WTC11 (cell line): ENCODE data around the gene UBAP2.

Source experiments
- CREM ChIP-seq: sonication (generic); formaldehyde crosslinking; IDR thresholded peaks from 2 replicates; pipeline ENCODE4 v1.8.1; 2022; ENCODE audit warnings: mild to moderate bottlenecking, missing genetic modification reagents, moderate library complexity
- CTCF ChIP-seq: fragments of 200-600 bp; IDR thresholded peaks from 2 replicates; pipeline ENCODE4 v1.8.0; 2022; ENCODE audit warnings: antibody characterized with exemption
- FOXJ3 ChIP-seq: sonication (generic); formaldehyde crosslinking; IDR thresholded peaks from 2 replicates; pipeline ENCODE4 v1.9.0; 2021; ENCODE audit warnings: missing genetic modification reagents, mild to moderate bottlenecking, borderline replicate concordance
- FOXP4 ChIP-seq: sonication (generic); formaldehyde crosslinking; IDR thresholded peaks from 2 replicates; pipeline ENCODE4 v1.8.0; 2022; ENCODE audit warnings: mild to moderate bottlenecking, missing genetic modification reagents
- GTF2I ChIP-seq: fragments of 250-450 bp; sonication (Bioruptor Pico); conservative IDR thresholded peaks from 2 replicates; pipeline ENCODE4 v1.4.0; 2021; ENCODE audit warnings: mild to moderate bottlenecking
- TF ChIP-seq, protein P1 (sequence below): sonication (generic); formaldehyde crosslinking; conservative IDR thresholded peaks from 2 replicates; pipeline ENCODE4 v1.8.1; 2022; ENCODE audit warnings: mild to moderate bottlenecking, missing genetic modification reagents

GRCh38 chr9:34037626-34038025 is 11.1 kb downstream of the UBAP2 start:
- TF ChIP-seq GTF2I (CRISPR knock-in tag): no peak
- TF ChIP-seq, protein P1, sequence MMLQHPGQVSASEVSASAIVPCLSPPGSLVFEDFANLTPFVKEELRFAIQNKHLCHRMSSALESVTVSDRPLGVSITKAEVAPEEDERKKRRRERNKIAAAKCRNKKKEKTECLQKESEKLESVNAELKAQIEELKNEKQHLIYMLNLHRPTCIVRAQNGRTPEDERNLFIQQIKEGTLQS (CRISPR knock-in tag): no peak
- no peak for TF ChIP-seq CTCF
- no peak for TF ChIP-seq FOXJ3 (CRISPR knock-in tag)
- TF ChIP-seq FOXP4: no peak
- TF ChIP-seq CREM (CRISPR knock-in tag): no peak
